ENCODE results near the gene MDH2. TPM values are rescaled to one million over a fixed set of nuclear protein-coding genes. Genes with fewer than 3 reads are reported as not detected.

Gene MDH2
- total and polyA plus RNA-seq, 2 experiments from 2014 or later = 150 to 180 TPM

DNA sequence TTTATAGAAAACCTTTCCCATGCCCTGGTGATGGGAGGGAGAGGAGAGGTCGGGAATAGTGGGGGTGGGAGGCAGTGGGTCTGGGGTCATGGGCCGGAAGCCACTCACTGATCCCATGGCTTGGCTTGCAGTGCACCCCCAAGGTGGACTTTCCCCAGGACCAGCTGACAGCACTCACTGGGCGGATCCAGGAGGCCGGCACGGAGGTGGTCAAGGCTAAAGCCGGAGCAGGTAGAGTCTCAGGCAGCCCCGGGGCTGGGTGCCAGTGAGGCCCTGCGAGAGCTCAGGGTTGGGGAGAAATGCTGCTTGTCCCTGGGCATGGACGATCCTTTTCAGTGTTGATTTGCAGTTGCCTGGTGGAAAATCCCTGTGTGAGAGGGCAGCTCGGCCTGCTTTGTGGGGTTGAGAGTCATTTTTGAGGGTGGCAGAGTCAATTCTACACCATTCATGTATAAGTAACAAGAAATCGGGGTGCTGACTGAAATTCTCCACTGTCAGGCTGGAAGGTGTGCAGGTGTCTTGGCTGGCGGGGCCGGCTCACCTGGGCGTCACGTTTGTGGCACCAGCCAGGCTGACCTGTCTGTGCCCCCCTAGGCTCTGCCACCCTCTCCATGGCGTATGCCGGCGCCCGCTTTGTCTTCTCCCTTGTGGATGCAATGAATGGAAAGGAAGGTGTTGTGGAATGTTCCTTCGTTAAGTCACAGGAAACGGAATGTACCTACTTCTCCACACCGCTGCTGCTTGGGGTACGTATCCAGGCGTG, 16.5 kb downstream of the MDH2 start:
- H3K27ac Mint-ChIP-seq = no peak overlapping the region
- Histone ChIP-seq H4K20me1 (replicated peaks; ENCODE audit: insufficient read depth) (no peaks in the 10 kb centered on the region), H3K27ac (ENCODE audit: low read depth) (no peak overlapping the region), H3K9me2 (ENCODE audit: insufficient read depth) (no peaks in the 10 kb centered on the region), H3K4me2 (no peak overlapping the region), H3K27me3 (ENCODE audit: insufficient read depth) (no peaks in the 10 kb centered on the region), H2AFZ (no peak overlapping the region), H3K36me3 (ENCODE audit: insufficient read depth) (peaks cover 32% of the 10 kb centered on the region), H3K4me3 (no peak overlapping the region), H3F3A (replicated peaks; ENCODE audit: low read depth) (no peaks in the 10 kb centered on the region), H3K4me1 (ENCODE audit: insufficient read depth) (no peaks in the 10 kb centered on the region), H3K79me2 (replicated peaks; ENCODE audit: insufficient read depth) (no peaks in the 10 kb centered on the region)
- ATAC-seq = no peak
- no peak for DNase-seq (ENCODE audit: low spot score)
- peaks cover 11% of the 10 kb centered on the region for H3K27me3 Mint-ChIP-seq (ENCODE audit: insufficient read depth, low read depth, poor library complexity)
- peaks cover 75% of the 10 kb centered on the region for H3K36me3 Mint-ChIP-seq (ENCODE audit: low read depth)
- H3K9me3 Mint-ChIP-seq = no peaks in the 10 kb centered on the region
- no peak for TF ChIP-seq NANOG (IDR thresholded peaks at IDR 0.05; ENCODE audit: borderline replicate concordance)
- TF ChIP-seq STAT1 (IDR thresholded peaks at IDR 0.05; ENCODE audit: unreplicated experiment) = no peak
- no peak for TF ChIP-seq JUNB (IDR thresholded peaks at IDR 0.05; ENCODE audit: unreplicated experiment)
- TF ChIP-seq, protein P1, sequence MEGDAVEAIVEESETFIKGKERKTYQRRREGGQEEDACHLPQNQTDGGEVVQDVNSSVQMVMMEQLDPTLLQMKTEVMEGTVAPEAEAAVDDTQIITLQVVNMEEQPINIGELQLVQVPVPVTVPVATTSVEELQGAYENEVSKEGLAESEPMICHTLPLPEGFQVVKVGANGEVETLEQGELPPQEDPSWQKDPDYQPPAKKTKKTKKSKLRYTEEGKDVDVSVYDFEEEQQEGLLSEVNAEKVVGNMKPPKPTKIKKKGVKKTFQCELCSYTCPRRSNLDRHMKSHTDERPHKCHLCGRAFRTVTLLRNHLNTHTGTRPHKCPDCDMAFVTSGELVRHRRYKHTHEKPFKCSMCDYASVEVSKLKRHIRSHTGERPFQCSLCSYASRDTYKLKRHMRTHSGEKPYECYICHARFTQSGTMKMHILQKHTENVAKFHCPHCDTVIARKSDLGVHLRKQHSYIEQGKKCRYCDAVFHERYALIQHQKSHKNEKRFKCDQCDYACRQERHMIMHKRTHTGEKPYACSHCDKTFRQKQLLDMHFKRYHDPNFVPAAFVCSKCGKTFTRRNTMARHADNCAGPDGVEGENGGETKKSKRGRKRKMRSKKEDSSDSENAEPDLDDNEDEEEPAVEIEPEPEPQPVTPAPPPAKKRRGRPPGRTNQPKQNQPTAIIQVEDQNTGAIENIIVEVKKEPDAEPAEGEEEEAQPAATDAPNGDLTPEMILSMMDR (conservative IDR thresholded peaks at IDR 0.05; ENCODE audit: low read depth in 2 of 2) = no peak
- TF ChIP-seq, protein P2, sequence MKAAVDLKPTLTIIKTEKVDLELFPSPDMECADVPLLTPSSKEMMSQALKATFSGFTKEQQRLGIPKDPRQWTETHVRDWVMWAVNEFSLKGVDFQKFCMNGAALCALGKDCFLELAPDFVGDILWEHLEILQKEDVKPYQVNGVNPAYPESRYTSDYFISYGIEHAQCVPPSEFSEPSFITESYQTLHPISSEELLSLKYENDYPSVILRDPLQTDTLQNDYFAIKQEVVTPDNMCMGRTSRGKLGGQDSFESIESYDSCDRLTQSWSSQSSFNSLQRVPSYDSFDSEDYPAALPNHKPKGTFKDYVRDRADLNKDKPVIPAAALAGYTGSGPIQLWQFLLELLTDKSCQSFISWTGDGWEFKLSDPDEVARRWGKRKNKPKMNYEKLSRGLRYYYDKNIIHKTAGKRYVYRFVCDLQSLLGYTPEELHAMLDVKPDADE (IDR thresholded peaks at IDR 0.05) = no peak
- TF ChIP-seq ZNF331 (CRISPR knock-in tag; IDR thresholded peaks at IDR 0.05; ENCODE audit: low read depth) = no peak
- TF ChIP-seq POLR2AphosphoS5 (IDR thresholded peaks at IDR 0.05; ENCODE audit: low read depth) = no peak
- peaks cover 6% of the 10 kb centered on the region for H3K4me1 Mint-ChIP-seq
- H3K4me3 Mint-ChIP-seq = no peak overlapping the region

DNA sequence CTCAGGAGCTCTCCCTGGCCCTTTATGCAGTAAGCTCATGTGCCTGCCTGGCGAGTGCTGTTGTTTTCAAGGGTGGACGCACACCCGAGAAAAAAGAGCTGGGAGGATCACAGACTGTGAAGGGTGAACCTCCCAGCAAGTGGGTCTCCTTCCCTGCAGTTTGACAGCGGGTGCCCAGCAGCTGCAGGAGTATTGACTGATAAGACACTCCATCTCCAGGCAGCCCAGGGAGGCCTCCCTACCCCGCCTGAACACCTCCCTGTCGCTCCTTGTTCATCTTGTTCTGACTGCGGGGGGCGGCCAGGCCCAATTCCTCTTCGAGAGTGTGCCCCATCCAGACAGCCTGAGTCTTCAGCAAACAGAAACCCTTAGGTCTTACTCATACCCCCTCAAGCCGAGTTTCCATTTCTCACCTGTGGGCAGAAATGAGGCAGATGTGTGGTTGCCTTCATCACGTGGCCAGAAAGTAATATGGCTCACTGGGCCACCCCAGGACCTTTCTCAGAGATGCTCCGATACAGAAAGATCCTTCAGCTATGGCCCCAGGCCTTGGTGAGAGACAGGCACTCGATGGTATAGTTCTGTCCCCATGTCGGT, 17.2 kb downstream of the MDH2 start:
- H3K4me3 Mint-ChIP-seq = no peak overlapping the region
- peaks cover 6% of the 10 kb centered on the region for H3K4me1 Mint-ChIP-seq
- H3K9me3 Mint-ChIP-seq = no peaks in the 10 kb centered on the region
- Histone ChIP-seq H3K36me3 (ENCODE audit: insufficient read depth) (peaks cover 25% of the 10 kb centered on the region), H2AFZ (no peak overlapping the region), H4K20me1 (replicated peaks; ENCODE audit: insufficient read depth) (no peaks in the 10 kb centered on the region), H3K27me3 (ENCODE audit: insufficient read depth) (no peaks in the 10 kb centered on the region), H3K4me3 (no peak overlapping the region), H3F3A (replicated peaks; ENCODE audit: low read depth) (no peaks in the 10 kb centered on the region), H3K9me2 (ENCODE audit: insufficient read depth) (no peaks in the 10 kb centered on the region), H3K4me2 (no peak overlapping the region), H3K4me1 (ENCODE audit: insufficient read depth) (no peaks in the 10 kb centered on the region), H3K79me2 (replicated peaks; ENCODE audit: insufficient read depth) (no peaks in the 10 kb centered on the region), H3K27ac (ENCODE audit: low read depth) (no peak overlapping the region)
- H3K36me3 Mint-ChIP-seq (ENCODE audit: low read depth) = peaks cover 67% of the 10 kb centered on the region
- TF ChIP-seq CREB1 (CRISPR knock-in tag; IDR thresholded peaks at IDR 0.05; ENCODE audit: low read depth) (no peak), JUNB (IDR thresholded peaks at IDR 0.05; ENCODE audit: unreplicated experiment) (no peak), ZNF331 (CRISPR knock-in tag; IDR thresholded peaks at IDR 0.05; ENCODE audit: low read depth) (no peak), EZH2phosphoT487 (IDR thresholded peaks at IDR 0.05; ENCODE audit: unreplicated experiment) (no peak)
- TF ChIP-seq, protein P3, sequence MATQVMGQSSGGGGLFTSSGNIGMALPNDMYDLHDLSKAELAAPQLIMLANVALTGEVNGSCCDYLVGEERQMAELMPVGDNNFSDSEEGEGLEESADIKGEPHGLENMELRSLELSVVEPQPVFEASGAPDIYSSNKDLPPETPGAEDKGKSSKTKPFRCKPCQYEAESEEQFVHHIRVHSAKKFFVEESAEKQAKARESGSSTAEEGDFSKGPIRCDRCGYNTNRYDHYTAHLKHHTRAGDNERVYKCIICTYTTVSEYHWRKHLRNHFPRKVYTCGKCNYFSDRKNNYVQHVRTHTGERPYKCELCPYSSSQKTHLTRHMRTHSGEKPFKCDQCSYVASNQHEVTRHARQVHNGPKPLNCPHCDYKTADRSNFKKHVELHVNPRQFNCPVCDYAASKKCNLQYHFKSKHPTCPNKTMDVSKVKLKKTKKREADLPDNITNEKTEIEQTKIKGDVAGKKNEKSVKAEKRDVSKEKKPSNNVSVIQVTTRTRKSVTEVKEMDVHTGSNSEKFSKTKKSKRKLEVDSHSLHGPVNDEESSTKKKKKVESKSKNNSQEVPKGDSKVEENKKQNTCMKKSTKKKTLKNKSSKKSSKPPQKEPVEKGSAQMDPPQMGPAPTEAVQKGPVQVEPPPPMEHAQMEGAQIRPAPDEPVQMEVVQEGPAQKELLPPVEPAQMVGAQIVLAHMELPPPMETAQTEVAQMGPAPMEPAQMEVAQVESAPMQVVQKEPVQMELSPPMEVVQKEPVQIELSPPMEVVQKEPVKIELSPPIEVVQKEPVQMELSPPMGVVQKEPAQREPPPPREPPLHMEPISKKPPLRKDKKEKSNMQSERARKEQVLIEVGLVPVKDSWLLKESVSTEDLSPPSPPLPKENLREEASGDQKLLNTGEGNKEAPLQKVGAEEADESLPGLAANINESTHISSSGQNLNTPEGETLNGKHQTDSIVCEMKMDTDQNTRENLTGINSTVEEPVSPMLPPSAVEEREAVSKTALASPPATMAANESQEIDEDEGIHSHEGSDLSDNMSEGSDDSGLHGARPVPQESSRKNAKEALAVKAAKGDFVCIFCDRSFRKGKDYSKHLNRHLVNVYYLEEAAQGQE (IDR thresholded peaks at IDR 0.05; ENCODE audit: unreplicated experiment) = no peak
- H3K27ac Mint-ChIP-seq = no peak overlapping the region
- ATAC-seq (no peak), DNase-seq (ENCODE audit: low spot score) (no peak)
- H3K27me3 Mint-ChIP-seq (ENCODE audit: insufficient read depth, low read depth, poor library complexity) = peaks cover 9% of the 10 kb centered on the region
